CD14-positive monocyte (primary cell): ENCODE measurements around the gene SUPT4H1. TPM values are rescaled to one million over a fixed set of nuclear protein-coding genes. Genes with fewer than 3 reads are reported as not detected.
A peak's percentile ranks its signal among the peaks of the same experiment; 100 is the strongest.

Source experiments
- DNase-seq, 3 donors: peaks; one replicate each; pipeline ENCODE4 v3.0.0-alpha.2; 2011 to 2022
- H2AFZ ChIP-seq: 2 replicates; pipeline ENCODE4 v1.6.0; 2012; ENCODE audit warnings: mild to moderate bottlenecking, low read depth, low read length, inconsistent platforms; ENCODE audit not compliant: insufficient read depth, poor library complexity, severe bottlenecking
- H3K27ac ChIP-seq, 2 donors: 1 replicate in 1 of 2; 2 replicates in 1 of 2; pipeline ENCODE4 v1.5.1; 2012 to 2013; ENCODE audit warnings: low read length in 2 of 2, control low read depth in 1 of 2, inconsistent platforms in 1 of 2, low read depth in 1 of 2, mild to moderate bottlenecking in 1 of 2
- H3K27me3 ChIP-seq, 2 donors: one replicate each; pipeline versions ENCODE4 v1.6.0 to v1.6.1; 2011 to 2013; ENCODE audit warnings: low read length in 2 of 2; ENCODE audit not compliant: control insufficient read depth in 2 of 2, insufficient read depth in 2 of 2
- H3K36me3 ChIP-seq, 2 donors: replicated peaks in 1 of 2; 1 replicate in 1 of 2; 2 replicates in 1 of 2; pipeline versions ENCODE4 v1.5.1 to v1.6.1; 2012 to 2013; ENCODE audit warnings: low read length in 2 of 2, control low read depth in 1 of 2, inconsistent platforms in 1 of 2, mild to moderate bottlenecking in 1 of 2; ENCODE audit not compliant: insufficient read depth in 2 of 2, control insufficient read depth in 1 of 2
- H3K4me1 ChIP-seq, 2 donors: 1 replicate in 1 of 2; 2 replicates in 1 of 2; pipeline versions ENCODE4 v1.5.1 to v1.6.1; 2012 to 2013; ENCODE audit warnings: low read length in 2 of 2, control low read depth in 1 of 2, inconsistent platforms in 1 of 2, mild to moderate bottlenecking in 1 of 2, moderate library complexity in 1 of 2; ENCODE audit not compliant: insufficient read depth in 2 of 2, control insufficient read depth in 1 of 2
- H3K4me2 ChIP-seq: replicated peaks from 2 replicates; pipeline ENCODE3; 2012; ENCODE audit warnings: low read length, moderate library complexity, mild to moderate bottlenecking; ENCODE audit not compliant: poor library complexity, severe bottlenecking; ENCODE audit errors: extremely low read depth
- H3K4me3 ChIP-seq, 3 experiments: fragments of 200-600 bp in 1 of 3; sonication (generic) in 1 of 3; replicated peaks in 1 of 3; 1 replicate in 2 of 3; 2 replicates in 1 of 3; pipeline ENCODE4 v1.5.1; 2011 to 2013; ENCODE audit warnings: low read length in 3 of 3, mild to moderate bottlenecking in 3 of 3, control low read depth in 2 of 3, low read depth in 2 of 3, inconsistent platforms in 1 of 3, moderate library complexity in 1 of 3
- H3K79me2 ChIP-seq: 2 replicates; pipeline ENCODE4 v1.6.0; 2012; ENCODE audit warnings: mild to moderate bottlenecking, control low read depth, inconsistent platforms, low read length, moderate library complexity; ENCODE audit not compliant: insufficient read depth
- H3K9ac ChIP-seq: 2 replicates; pipeline ENCODE4 v1.6.0; 2017; ENCODE audit warnings: low read length, mild to moderate bottlenecking; ENCODE audit not compliant: insufficient read depth, poor library complexity, severe bottlenecking
- H3K9me3 ChIP-seq, 2 donors: replicated peaks in 1 of 2; 1 replicate in 1 of 2; 2 replicates in 1 of 2; pipeline versions ENCODE4 v1.5.1 to v1.6.1; 2012 to 2013; ENCODE audit warnings: low read length in 2 of 2, control low read depth in 1 of 2; ENCODE audit not compliant: control insufficient read depth in 1 of 2, insufficient read depth in 1 of 2
- H4K20me1 ChIP-seq: 2 replicates; pipeline ENCODE4 v1.6.0; 2012; ENCODE audit warnings: mild to moderate bottlenecking, low read length, control low read depth, moderate library complexity; ENCODE audit not compliant: insufficient read depth
- H3K27ac Mint-ChIP-seq, 7 donors: one replicate each; pipeline ENCODE4 v1.8.0; 2020; ENCODE audit warnings: mild to moderate bottlenecking in 7 of 7, mixed read lengths in 7 of 7, moderate library complexity in 6 of 7, inconsistent platforms in 2 of 7
- H3K27me3 Mint-ChIP-seq, 3 donors: one replicate each; pipeline ENCODE4 v1.8.0; 2021 to 2022; ENCODE audit warnings: low read depth in 3 of 3, mild to moderate bottlenecking in 3 of 3, mixed read lengths in 3 of 3, moderate library complexity in 3 of 3, inconsistent platforms in 1 of 3
- H3K36me3 Mint-ChIP-seq, 2 donors: one replicate each; pipeline ENCODE4 v1.8.0; 2020; ENCODE audit warnings: mixed read lengths in 2 of 2, inconsistent platforms in 1 of 2, mild to moderate bottlenecking in 1 of 2
- H3K4me1 Mint-ChIP-seq: one replicate; pipeline ENCODE4 v1.8.0; 2020; ENCODE audit warnings: mild to moderate bottlenecking, mixed read lengths
- H3K4me3 Mint-ChIP-seq, 2 donors: one replicate each; pipeline ENCODE4 v1.8.0; 2020; ENCODE audit warnings: mild to moderate bottlenecking in 2 of 2, mixed read lengths in 2 of 2, moderate library complexity in 1 of 2
- H3K9me3 Mint-ChIP-seq, 7 donors: one replicate each; pipeline ENCODE4 v1.8.0; 2020 to 2022; ENCODE audit warnings: mixed read lengths in 7 of 7, mild to moderate bottlenecking in 6 of 7, moderate library complexity in 6 of 7, inconsistent platforms in 2 of 7
- CTCF ChIP-seq: fragments of 200-600 bp; IDR thresholded peaks from one replicate; pipeline ENCODE4 v1.8.0; 2022; ENCODE audit warnings: antibody characterized with exemption, mild to moderate bottlenecking
- whole genome bisulfite sequencing: methylation state at CpG from one replicate; pipeline ENCODE4 v1.1.5; 2013; ENCODE audit warnings: missing lambda C conversion rate; ENCODE audit not compliant: insufficient coverage; 5-methylcytosine and 5-hydroxymethylcytosine counted together
- intact Hi-C, 2 donors: fragments of 100-400 bp; cut with micrococcal nuclease; formaldehyde crosslinking; loops; one replicate each; pipeline versions ENCODE4 v1.15.0 to v1.15.1; 2023
- polyA plus RNA-seq, 3 donors: library from polyadenylated mRNA; depleted of rRNA in 1 of 3; unstranded in 2 of 3; stranded (reverse) in 1 of 3; fragments of 300-500 nt in 2 of 3; fragments of >200 nt in 1 of 3; fragmentation: Illumina TruSeq in 2 of 3; gene quantifications; 1 replicate in 2 of 3; 2 replicates in 1 of 3; pipeline ENCODE4 v1.2.3, GENCODE V29; 2012 to 2021

SUPT4H1 gene
- polyA plus RNA-seq, 3 donors: 144 to 251 (median 241) TPM

GRCh38 chr17:58370716-58371115 lies 18.7 kb upstream of the SUPT4H1 start:
- Mint-ChIP-seq H3K36me3 (no peaks in the 10 kb centered on the region), H3K27me3 (peaks cover 2 to 14% (median 7%) of the 10 kb centered on the region in 3 donors), H3K4me3 (peak overlapping the region in 1 of 2 donors; percentile 38), H3K27ac (no peak overlapping the region), H3K4me1 (peaks cover 15% of the 10 kb centered on the region), H3K9me3 (peaks cover 0 to 1% (median 0%) of the 10 kb centered on the region in 7 donors)
- Histone ChIP-seq H3K9me3 (no peaks in the 10 kb centered on the region), H3K4me3 (no peak overlapping the region), H3K36me3 (no peaks in the 10 kb centered on the region), H3K27me3 (no peaks in the 10 kb centered on the region), H2AFZ (no peak overlapping the region), H3K4me2 (no peak overlapping the region), H3K79me2 (no peaks in the 10 kb centered on the region), H3K4me1 (peaks cover 9 to 10% of the 10 kb centered on the region in 2 donors), H3K9ac (no peak overlapping the region), H4K20me1 (no peaks in the 10 kb centered on the region), H3K27ac (no peak overlapping the region)
- DNase-seq: no peak
- no peak for TF ChIP-seq CTCF
- intact Hi-C loops: no loop called here
- WGBS: 100% methylated on average over 7 of the region's 9 CpGs

GRCh38 chr17:58370309-58370708 lies 18.3 kb upstream of the SUPT4H1 start:
- H3K27ac ChIP-seq: no peak overlapping the region
- no peaks in the 10 kb centered on the region for H3K9me3 ChIP-seq
- no peak overlapping the region for H3K4me2 ChIP-seq
- no peak overlapping the region for H3K4me3 ChIP-seq
- H3K4me1 Mint-ChIP-seq: peaks cover 11% of the 10 kb centered on the region
- H3K9me3 Mint-ChIP-seq: peaks cover 0 to 1% (median 0%) of the 10 kb centered on the region in 7 donors
- no peaks in the 10 kb centered on the region for H4K20me1 ChIP-seq
- no CpG with 5 or more reads among the region's 5 CpGs for WGBS
- no peaks in the 10 kb centered on the region for H3K36me3 ChIP-seq
- peaks cover 5 to 6% of the 10 kb centered on the region in 2 donors for H3K4me1 ChIP-seq
- TF ChIP-seq CTCF: no peak
- intact Hi-C loops: no loop called here
- no peak overlapping the region for H2AFZ ChIP-seq
- H3K27ac Mint-ChIP-seq: no peak overlapping the region
- no peak for DNase-seq
- no peak overlapping the region for H3K9ac ChIP-seq
- H3K27me3 ChIP-seq: no peaks in the 10 kb centered on the region
- no peaks in the 10 kb centered on the region for H3K79me2 ChIP-seq
- H3K27me3 Mint-ChIP-seq: peaks cover 2 to 14% (median 7%) of the 10 kb centered on the region in 3 donors
- no peaks in the 10 kb centered on the region for H3K36me3 Mint-ChIP-seq
- H3K4me3 Mint-ChIP-seq: no peak overlapping the region
